NB4 (cell line): ENCODE data around the gene LRIT3.

Experiments used
- CTCF ChIP-seq: IDR thresholded peaks from one replicate; pipeline ENCODE4 v1.5.1; 2012; ENCODE audit warnings: low read depth, low read length
- MYC ChIP-seq: IDR thresholded peaks from 2 replicates; pipeline ENCODE4 v1.6.1; 2011; ENCODE audit warnings: low read depth, low read length
- POLR2A ChIP-seq: IDR thresholded peaks from 2 replicates; pipeline ENCODE4 v1.6.1; 2011; ENCODE audit warnings: mild to moderate bottlenecking; ENCODE audit not compliant: insufficient read length; ENCODE audit errors: extremely low read depth
- TF ChIP-seq, protein P1 (sequence below): IDR thresholded peaks from 2 replicates; pipeline ENCODE4 v1.6.1; 2011; ENCODE audit warnings: low read depth, low read length

DNA sequence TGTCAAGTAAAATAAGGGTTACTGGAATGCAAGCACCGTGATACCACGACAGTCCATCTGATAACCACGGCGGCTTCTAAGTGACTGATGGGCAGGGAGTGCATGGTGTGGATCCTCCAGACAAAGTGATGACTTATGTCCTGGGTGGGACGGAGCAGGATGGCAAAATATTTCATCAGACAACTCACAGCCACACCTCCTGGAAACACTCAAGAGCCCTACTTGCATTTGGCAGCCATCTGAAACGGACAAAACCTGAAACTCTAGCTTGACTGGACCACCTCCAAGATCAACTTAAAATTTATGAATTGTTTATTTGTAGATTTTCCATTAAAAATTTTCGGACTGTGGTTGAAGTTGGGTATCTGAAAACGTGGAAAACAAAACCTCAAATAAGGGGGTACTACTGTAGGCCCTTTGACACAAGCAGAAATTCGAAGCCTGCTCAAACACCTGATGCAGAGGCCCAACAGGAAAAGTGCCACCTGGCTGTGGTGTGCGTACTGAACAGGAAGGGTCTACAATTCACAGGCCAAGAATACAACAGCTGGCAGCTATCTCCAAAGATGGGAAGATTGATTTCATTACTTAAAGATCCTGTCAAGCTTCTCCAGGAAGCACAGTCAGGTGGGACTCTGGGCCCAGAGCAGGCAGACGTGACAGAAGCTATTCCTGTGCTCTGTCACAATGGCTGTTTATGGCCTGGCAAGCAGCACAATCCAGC, 26.0 kb downstream of the LRIT3 start:
- TF ChIP-seq, protein P1, sequence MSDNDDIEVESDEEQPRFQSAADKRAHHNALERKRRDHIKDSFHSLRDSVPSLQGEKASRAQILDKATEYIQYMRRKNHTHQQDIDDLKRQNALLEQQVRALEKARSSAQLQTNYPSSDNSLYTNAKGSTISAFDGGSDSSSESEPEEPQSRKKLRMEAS = no peak
- TF ChIP-seq CTCF = no peak
- TF ChIP-seq POLR2A = no peak
- no peak for TF ChIP-seq MYC
